Activated CD4-positive, CD25-positive, alpha-beta regulatory T cell treated with anti-CD3 and anti-CD28 coated beads, Interleukin-2, amount 50 U/mL, for 16 hours (primary cell): ENCODE data around the gene AGPAT1.
"Not testable (repeated sequence)": the region's sequence is repeated elsewhere in the genome, so short reads cannot be mapped to it uniquely, and the experiment has no call there.

Source experiments
- DNase-seq: peaks from one replicate; pipeline ENCODE4 v3.0.0-alpha.2; 2020; ENCODE audit warnings: low read depth, low spot score

Gene AGPAT1

DNA sequence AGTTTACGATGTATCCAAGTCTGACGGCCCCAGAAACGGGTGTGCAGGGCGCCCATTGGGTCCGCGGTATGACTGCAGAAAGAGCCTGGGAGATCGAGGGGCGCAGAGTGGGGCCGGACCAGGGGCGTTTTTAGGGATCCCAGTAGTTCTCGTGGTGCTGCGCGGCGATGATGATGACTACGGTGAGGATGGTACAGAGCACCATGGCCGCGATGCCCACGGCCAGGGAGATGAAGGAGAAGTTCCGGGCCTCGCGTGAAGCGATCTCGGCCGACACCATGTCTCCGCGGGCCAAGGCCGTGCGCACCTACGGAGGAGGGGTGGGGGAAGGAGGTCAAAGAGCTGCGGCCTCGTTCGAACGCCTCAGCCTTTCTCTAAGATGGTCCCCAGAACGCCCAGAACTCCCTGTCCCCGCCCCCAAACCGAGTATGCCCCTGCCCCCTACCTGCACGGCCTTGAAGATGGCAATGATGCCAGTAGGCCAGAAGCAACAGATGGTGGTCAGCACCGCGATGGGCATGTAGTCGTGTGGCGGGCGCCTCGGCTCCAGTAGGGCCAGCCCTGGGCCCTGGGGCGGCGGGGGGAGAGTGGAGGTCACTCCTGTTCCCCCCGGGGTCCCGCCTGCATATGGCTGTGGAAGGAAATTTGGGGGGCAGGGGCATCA lies 26.7 kb downstream of the AGPAT1 start:
- no peak for DNase-seq

DNA sequence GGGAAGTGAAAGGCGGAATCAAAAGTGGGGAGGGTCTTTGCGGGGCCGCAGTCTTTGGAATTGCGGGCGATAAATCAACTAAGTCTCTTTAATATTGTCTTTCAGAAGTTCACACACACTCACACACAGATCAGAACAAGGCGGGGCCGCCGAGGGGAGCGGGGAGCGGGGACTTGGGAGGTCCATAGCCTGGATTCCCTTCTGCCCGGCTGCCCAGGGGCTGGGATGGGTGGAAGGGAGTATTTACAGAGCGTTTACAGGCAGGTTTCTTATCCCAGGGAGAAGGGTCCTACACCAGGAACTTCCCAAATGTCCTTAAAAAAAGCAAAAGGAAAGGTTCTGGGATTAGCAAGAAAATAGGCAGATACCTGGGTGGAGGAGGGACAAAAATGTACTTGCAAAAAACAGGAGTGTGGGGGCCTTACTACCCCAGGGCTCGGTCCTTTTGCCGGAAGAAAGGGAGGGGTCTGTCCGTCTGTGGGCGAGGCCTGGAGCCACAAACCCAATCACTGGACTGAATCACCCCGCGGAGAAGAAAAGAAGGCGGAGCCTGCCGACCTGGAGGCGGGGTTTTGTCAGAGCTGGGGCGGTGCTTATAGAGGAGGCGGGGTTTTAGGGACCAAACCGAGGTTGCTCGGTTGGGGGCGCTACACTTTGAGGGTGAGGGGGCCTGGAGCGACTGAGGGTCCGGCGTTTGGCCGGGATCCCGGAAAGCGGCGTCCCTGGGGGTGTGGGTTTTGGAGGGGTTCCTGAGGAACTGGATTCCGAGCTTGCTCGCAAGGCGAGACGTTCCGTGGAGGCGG lies 27.4 kb downstream of the AGPAT1 start:
- peak; percentile 34 for DNase-seq

DNA sequence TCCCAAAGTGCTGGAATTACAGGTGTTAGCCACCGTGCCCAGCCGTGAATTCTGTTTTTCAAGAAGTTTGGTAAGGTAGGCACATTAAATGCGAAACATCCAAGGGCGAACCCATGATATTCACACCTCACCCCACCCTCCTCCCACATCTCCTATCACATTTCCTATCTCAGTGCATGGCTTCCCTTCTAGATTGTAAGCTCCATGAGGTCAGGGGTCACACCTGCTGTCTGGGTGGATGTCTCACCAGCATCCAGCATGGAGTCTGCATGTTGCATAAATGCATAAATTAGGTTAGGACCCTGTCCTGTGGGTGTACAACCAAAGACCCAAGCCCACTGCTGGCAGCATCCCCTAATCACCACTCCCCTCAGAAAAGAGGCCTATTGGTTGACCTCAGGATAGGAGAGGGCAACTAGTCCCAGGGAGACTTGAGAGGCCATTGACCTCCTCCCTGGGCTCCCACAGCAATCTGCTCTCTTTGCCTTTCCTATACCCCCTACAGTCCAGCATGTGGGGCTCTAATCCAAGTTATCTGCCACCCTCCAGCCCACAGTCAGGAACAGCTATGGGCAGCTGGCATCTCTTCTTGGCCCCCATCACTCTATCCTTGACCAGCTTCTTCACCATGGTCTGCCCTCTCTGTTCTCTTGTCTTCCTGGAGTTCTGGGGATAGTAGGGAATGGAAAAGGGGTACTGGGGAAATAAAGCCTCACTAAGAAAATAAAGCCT lies 28.3 kb downstream of the AGPAT1 start:
- no peak for DNase-seq

DNA sequence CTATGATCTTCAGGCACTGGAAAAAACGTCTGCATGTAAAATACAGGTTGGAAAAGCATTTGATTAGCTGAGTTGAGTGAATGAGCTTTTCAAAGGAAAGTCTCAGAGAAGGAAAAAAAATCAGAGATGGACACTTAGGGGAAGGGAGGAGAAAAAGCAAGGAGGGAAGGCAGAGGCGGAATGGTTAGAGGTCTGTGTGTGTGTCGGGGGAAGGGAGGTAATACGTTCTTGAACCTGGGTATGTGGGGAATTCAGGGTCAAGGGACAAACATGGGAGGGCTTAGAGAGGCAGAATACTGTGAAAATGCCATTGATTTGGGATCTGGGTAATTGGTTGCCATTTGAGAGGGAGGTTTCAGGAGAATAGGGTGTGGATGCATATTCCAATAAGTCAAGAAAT lies 29.2 kb downstream of the AGPAT1 start:
- no peak for DNase-seq

DNA sequence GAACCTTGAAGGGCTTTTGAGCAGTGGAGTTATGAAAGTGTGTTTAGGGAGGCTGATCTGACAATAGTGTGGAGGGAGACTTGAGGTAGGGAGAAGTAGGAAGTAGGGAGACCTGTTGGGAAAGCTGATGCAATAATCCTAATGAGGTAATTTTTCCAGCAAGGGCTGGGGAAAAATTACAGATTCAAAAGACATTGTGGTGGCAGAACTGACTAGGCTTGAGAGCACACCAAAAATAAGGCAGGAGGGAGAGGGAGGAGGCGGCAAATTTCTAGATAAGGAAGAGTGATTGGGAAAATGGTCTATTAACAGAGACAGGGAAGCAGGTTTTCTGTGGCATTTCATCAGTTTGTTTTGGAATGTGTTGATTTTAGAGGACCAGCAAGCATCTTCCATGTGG lies 29.6 kb downstream of the AGPAT1 start:
- DNase-seq = no peak

DNA sequence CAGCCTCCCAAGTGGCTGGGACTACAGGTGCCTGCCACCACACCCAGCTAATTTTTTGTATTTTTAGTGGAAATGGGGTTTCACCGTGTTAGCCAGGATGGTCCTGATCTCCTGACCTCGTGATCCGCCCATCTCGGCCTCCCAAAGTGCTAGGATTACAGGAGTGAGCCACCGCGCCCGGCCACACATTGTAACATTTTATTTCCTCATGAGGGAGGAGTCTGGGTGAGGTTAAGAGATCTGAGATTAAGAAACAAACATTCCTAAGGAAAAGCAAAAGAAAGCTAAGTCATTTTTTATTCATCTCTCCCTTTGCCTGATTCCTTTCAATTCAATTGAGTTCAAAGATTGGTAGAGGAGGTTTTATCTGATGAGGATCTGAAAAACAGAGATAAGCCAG lies 31.6 kb downstream of the AGPAT1 start:
- DNase-seq = not testable (repeated sequence)

DNA sequence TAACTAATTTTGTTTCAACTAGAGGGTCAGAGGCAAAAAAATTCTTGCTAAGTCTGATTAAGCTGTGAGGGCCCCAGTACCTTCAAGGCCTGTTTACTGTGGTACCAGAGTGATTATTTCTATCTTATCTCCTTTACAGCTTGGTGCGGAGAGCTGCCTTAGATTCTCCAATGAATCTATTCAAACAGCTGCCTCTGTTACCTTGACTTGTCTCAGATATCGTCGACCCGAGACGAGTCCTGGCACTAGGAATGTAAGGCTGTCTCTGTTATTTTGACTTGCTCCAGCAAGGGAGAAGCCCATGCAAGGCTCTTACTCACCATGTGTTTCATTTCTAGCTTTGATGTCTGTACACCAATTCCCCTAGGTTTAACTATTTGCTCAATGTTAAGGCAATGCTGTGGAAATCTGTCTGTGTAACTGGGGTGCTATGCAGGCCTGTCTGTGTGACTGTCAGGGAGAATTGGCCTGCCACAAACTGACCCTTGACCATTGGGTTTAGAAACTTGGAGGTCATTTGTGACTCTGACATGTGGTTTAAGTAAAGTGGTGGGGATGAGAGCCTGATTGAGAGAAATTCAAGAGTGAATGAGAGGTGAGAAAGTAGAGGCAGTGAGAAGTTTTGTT lies 35.4 kb downstream of the AGPAT1 start:
- no peak for DNase-seq

DNA sequence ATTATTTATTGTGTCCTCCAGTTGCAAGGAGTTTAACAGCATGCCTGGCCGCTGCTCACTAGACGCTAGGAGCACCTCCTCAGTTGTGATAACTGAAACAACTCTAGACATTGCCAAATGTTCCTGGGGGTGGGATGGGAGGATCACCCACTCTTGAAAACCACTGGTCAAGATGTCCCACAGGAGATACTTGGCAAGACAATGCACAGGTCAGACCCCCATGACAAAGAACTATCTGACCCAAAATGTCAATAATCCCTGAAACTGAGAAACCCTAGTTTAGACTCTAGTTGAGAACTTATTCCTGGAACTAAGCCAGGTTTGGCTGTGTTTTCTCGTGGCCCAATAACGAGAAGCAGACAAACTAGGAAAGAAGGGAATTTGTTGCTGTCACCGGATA lies 36.3 kb downstream of the AGPAT1 start:
- DNase-seq = no peak

DNA sequence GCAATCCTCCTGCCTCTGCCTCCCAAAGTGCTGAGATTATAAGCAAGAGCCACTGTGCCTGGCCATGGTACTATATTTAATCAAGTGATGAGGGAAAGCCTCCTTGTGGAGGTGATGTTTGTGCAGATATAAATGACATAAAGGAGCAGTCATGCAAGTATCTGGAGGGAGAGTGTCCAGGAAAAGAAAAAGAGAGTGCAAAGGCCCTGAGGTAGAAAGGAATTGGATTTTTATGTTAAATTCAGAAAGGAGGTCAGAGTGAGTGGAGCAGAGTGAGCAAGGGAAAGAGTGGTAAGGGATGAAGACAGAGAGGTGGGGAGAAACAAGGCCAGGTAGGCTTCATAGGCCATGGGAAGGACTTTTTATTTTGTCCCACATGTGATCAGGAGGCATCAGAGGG lies 38.4 kb downstream of the AGPAT1 start:
- no peak for DNase-seq

DNA sequence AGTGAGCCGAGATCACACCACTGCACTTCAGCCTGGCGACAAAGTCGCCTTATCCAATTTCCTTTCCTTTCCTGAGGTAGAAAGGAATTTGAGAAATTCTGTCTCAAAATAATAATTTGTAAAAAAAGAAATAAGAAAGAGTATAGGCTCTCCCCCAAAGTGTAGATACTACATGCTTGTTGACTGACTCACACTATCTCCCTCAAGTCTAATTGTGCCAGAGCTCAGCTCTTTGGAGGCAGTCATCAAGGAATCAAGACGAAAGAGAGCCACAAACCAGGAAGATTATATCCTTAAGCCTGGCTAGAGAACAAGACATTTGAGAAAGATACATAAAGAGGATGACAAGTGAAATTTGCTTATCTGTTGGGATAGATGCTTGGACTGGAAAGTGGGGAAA lies 42.1 kb downstream of the AGPAT1 start:
- DNase-seq = no peak

DNA sequence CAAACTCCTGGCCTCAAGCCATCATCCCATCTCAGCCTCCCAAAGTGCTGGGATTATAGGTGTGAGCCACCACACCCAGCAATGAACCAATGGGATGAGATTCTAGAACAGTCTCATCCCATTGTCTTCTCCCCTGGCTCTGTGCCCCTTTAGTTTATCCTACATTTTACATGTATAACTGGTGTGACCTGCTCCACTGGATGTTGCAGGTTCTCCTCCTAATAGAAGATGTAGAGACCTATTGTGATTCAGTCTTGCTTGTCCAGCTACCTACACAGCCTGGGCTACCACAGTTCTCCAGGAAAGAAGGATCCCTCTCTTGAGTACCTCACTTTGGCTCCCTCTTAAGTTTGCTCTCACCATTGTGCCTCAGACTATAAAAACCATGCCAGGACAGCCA lies 43.8 kb downstream of the AGPAT1 start:
- DNase-seq = no peak

DNA sequence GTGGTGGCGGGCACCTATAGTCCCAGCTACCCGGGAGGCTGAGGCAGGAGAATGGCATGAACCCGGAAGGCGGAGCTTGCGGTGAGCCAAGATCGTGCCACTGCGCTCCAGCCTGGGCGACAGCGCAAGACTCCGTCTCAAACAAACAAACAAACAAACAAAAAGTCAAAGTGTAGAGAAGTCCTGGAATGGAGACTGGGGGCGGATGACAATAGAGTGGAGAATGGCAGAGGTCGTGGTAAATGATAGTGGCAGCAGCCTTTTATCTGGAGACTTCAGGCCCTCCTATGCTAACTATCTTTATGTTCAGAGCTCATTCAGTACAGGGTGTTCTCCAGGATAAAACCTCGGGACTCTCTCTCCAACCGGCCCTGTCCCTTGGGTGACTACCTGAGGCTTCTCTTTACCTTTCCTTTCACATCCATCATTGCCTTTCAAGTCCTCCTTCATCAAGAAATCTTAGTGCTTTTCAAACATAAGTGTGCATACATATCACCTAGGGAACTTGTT lies 44.4 kb downstream of the AGPAT1 start:
- DNase-seq = no peak

DNA sequence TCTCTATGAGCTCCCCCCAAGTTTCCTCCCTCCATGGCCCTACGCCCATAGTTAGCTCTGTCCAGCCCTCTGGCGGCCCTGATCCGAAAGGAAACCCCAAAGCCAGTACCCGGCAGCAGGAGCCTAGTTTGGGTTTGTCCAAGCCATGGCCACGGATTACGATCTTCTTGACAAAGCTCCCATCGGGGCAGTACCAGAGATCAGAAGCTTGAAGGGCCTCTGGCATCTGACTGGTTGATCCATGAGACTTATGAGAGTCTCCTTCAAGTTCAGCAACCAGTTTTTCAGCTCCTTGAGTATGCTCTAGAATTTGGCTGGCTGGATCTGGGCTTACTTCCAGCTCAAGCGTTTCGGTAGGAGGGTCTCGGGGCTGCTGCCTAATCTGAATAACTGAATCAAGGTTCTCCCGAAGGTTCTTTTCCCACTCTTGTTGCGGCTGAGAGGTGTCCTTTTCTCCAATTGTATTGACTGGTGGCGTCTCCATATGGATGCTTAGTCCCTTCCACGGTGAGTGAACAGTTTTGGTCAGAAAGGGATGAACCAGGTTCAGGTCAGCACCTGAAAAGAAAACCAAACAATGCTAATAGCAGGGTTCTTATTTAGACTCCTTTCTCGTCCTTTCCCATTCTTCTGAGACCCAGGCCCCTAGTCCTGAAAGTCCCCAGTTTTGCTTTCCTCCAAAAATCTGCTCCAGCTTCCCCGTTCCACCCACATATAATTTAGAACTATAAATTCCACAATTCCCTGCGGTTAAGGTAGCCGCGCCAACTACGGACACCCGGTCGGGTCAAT lies 46.4 kb downstream of the AGPAT1 start:
- no peak for DNase-seq

DNA sequence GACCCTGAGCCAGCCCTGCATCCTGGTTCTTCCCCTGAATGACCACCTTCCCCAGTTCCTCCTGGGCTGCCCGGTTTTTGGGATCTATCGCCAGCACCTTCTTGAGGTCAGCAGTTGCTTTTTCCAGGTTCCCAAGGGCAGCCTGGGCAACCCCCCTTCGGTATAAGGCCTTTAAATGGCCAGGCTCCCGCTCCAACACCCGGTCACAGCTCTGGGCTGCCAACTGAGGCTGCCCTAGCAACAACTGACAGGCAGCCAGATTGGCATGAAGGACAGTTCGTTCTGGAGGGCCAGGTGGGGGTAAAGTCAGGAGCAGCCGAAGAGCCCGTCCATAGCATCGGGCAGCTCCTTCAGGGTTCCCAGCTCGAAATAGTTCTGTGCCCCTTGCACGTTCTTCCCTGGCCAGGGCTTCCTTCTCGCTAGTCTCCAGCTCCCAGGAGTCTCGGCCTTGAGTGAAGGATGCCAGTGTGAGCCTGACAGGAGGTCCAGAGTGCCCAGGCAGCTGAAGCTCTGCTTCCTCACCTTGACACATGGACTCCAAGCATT lies 47.1 kb downstream of the AGPAT1 start:
- DNase-seq = no peak

DNA sequence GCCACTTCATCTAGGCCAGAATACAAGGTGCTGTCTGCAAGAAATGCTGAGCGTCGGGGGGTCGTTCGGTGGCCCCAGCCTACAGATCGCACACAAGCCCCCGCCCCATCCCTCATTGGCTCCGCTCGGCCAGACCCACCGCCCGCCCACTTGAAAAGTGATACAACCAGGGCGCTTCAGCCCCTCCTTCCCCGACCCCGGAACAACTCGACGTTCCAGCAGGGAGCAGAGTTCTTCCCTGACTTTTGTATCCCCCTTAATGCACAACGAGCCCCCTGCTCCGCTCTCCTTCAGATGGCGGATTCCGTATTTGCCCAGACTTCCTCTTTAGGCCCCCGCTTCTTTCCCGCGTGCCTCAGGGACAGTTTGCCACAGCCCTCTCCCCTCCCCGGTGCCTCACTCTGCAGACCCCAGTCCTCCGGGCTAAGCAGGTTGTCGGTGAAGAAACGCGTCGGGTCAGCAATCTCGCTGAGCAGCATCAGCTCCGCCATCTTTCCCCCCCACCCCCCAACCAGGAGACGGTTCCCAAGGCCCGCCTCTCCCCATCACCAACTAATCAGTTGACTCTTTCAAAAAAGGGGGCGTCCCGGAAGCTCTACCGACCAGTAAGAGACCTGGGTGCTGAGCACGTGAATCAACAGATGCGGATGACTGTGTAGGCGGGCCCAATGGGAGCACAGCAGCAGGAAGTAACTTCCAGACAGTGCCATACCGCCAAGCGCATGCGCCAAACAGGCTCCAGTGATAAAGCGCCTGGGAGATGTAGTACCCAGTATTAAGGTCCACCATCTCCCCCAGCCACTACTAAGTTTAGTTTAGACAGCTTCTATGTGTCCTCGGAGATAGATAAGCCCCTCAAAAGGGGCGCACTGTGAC lies 47.9 kb downstream of the AGPAT1 start, which contains the start of gene ATF6B:
ATF6B (minus strand) TSS at position 530 of the 876 bp plus-strand sequence; CDS start at position 491, 39 bp downstream.
- DNase-seq = peak; percentile 98

DNA sequence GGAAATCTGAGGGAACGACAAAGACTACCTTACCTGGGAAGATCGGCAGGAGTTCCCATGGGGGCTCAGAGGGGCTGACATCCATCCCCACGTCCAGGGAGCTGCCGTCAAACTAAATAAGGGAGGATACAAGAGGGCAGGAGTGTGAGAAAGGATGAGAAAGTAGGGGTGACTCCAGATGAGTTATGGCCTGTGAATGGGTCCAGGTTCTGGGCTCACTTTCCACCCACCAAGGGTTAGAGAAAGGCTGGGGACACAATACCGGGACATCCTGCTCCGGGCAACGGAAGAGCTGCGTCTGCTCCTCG lies 48.5 kb downstream of the AGPAT1 start:
- DNase-seq = no peak

DNA sequence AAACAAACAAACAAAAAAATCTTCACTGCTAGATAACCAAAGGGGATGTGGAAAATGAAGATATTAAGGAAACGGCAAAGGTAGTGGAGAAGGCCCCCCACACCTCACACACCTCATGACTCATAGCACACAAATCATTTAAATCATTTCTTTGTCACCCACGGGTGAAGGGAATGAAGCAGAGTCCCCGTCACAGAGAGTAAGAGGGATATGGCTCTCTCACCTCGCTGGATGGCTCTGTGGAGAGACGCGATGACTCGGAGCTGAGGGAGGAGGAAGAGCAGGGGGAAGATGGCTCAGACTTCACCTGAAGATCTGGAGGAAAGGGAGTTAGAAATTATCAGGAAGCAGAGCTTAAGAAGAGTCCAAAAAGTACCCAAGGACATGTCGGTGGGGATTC lies 49.0 kb downstream of the AGPAT1 start:
- DNase-seq = no peak

DNA sequence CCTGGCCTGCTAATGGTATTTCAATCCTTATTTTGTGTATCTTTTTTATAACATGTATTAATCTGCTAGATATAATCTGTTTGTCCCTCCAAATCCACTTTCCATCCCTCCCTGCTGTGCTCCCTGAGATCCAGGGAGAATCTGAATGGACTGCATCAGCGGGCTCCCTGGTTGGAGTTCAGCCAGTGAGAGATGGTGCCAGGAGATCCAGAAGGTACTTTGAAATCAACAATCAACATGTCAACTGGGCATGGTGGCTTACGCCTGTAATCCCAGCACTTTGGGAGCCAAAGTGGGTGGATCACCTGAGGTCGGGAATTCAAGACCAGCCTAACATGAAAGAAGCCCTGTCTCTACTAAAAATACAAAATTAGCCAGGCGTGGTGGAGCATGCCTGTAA lies 52.2 kb downstream of the AGPAT1 start:
- DNase-seq = no peak

DNA sequence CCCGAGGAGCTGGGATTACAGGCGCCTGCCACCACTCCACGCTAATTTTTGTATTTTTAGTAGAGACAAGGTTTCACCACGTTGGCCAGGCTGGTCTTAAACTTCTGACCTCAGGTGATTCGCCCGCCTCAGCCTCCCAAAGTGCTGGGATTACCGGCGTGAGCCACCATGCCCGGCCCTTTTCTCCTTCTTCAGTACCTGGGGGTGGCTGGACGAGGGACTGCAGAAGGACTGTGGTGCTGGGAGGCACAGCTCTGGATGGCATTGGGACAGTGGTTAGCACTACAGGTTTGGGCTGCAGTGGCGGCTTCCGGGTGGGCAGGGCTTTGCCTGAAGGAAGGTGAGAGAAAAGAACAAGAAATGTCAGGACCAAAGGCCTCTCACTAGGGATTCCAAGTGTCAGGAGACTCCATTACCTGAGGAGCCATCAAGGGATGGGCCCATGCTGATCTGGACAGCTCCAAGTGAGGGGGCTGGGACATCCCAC lies 55.3 kb downstream of the AGPAT1 start:
- no peak for DNase-seq
